Lower leg skin (tissue), 4 donors: ENCODE results near the gene SIM1. TPM values are rescaled to one million over a fixed set of nuclear protein-coding genes. Genes with fewer than 3 reads are reported as not detected.

Experiments
- DNase-seq, 2 donors: peaks; one replicate each; pipeline ENCODE4 v3.0.0-alpha.2; 2019; ENCODE audit warnings: low spot score in 2 of 2
- H3K4me3 ChIP-seq: fragments of 200-600 bp; sonication (generic); 2 replicates; pipeline ENCODE4 v1.5.1; 2017; ENCODE audit warnings: mild to moderate bottlenecking, low read depth; ENCODE audit not compliant: poor library complexity, severe bottlenecking
- CTCF ChIP-seq, 3 donors: fragments of 450-650 bp; IDR thresholded peaks; one replicate each; pipeline ENCODE4 v1.5.1; 2016; ENCODE audit warnings: antibody characterized with exemption in 3 of 3, mild to moderate bottlenecking in 3 of 3, moderate library complexity in 2 of 3
- POLR2A ChIP-seq, 2 donors: fragments of 450-650 bp; IDR thresholded peaks; one replicate each; pipeline ENCODE4 v1.6.1; 2016 to 2017; ENCODE audit warnings: antibody characterized with exemption in 2 of 2, mild to moderate bottlenecking in 1 of 2, moderate library complexity in 1 of 2
- WGBS, 2 donors: methylation state at CpG; one replicate each; pipeline ENCODE4 v1.1.5; 2018; 5-methylcytosine and 5-hydroxymethylcytosine counted together
- intact Hi-C: fragments of 100-400 bp; cut with DNase I; formaldehyde crosslinking; loops from one replicate; pipeline ENCODE4 v1.15.0; 2023; ENCODE audit warnings: low total_unique reads
- total RNA-seq, 4 donors: library from RNA; depleted of rRNA; stranded (reverse); fragments of >200 nt; gene quantifications; one replicate each; pipeline ENCODE4 v1.1.0, GENCODE V29; 2016

The SIM1 gene
- total RNA-seq, 4 donors from 2014 or later = 0.66 to 1.1 (median 0.75) TPM

GRCh38 chr6:100504786-100505737 lies 40.3 kb upstream of the SIM1 start:
- WGBS, 2 donors = 52 to 58% methylated on average over 6 of the region's 6 CpGs
- no peak for DNase-seq
- no peak overlapping the region for H3K4me3 ChIP-seq
- TF ChIP-seq CTCF (IDR thresholded peaks at IDR 0.05) = no peak
- no peak for TF ChIP-seq POLR2A (IDR thresholded peaks at IDR 0.05)
- intact Hi-C loops = no loop called here

DNA sequence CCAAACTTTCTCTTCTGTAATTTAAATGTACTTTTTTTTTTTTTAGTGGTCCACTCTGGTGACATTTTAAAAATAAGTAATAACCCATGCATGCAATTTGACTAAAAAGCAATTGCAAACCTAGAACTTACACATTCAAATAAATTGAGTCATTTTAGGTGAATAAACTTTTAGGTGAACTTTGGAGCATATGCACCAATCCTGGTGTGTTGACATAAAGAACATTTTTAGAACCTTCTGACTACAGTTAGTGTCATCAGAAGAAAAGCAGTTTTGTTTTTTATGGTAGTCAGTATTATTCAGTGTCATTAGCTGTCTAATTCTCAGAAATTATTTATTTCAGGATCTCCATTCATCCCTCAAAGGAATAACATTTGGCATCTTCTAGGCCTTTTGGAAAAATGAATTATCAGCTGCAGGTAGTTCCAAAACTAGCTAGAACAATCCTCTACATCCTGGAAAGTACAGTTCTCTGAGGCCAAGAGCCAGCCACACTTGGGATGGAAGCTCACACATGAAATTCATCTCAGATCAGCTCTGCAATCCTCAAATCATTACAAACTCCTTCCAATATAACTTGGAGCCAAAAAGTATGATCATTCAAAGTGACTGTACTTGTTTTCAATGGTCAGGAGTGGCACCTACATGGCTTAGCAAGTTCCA lies 38.5 kb upstream of the SIM1 start:
- TF ChIP-seq POLR2A (IDR thresholded peaks at IDR 0.05) (no peak), CTCF (IDR thresholded peaks at IDR 0.05) (no peak)
- intact Hi-C loops = no loop called here
- no peak for DNase-seq
- no peak overlapping the region for H3K4me3 ChIP-seq

- TF ChIP-seq POLR2A (IDR thresholded peaks at IDR 0.05) (no peak), CTCF (IDR thresholded peaks at IDR 0.05) (no peak)
- H3K4me3 ChIP-seq = no peak overlapping the region
- WGBS, 2 donors = 51 to 60% methylated on average over 6 of the region's 6 CpGs
- intact Hi-C loops = no loop called here
- DNase-seq = no peak
These were observed 28.6 kb upstream of the SIM1 start for GRCh38 chr6:100493206-100493888.

DNA sequence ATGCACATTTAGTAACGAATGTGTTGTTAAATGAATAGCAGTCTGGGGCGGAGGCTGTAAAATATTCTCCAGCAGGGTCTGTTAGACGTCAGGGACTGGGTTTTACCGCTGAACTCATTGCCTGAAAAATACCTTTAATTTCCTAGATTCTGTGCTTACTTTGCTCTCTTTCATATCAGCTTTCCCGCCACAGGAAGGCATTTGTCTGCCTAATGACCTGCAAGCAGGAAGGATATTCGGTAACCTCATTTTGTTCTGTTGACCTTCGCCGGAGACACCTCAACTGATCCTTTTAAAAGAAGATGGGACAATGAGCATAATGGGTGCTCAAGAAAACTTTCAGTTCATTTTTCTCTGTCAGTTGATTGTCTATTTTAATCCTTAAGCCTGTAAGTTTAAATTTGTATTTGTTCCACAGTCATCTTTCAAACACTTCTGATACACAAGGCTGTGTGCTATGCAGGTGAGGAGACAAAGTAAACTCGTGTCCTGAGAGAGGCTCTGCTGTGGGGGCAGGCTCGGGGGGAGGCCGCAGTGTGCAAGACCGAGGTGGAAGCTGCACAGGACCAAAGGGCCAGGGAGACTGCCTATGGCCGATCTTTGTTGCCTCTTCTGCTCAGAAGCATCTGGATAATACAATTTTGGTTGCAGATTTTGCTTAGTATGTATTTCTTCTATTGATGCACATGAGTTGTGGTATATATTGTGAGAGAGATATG lies 27.4 kb upstream of the SIM1 start:
- H3K4me3 ChIP-seq = no peak overlapping the region
- 65 to 72% methylated on average over 13 of the region's 13 CpGs for WGBS, 2 donors
- TF ChIP-seq POLR2A (IDR thresholded peaks at IDR 0.05) (no peak), CTCF (IDR thresholded peaks at IDR 0.05) (no peak)
- no peak for DNase-seq
- intact Hi-C loops = no loop called here

DNA sequence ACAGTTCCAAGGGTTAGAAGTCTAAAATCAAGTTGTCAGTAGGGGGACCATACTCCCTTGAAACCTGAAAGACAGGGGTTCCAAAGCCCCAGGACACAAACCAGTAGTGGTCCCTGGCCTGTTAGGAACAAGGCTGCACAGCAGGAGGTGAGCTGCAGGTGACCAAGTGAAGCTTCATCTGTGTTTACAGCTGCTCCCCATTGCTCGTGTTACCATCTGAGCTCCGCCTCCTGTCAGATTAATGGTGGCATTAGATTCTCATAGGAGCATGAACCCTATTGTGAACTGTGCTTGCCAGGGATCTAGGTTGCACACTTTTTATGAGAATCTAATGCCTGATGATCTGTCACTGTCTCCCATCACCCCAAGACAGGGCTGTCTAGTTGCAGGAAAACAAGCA lies 25.3 kb upstream of the SIM1 start:
- WGBS, 2 donors = 74 to 92% methylated on average over 2 of the region's 2 CpGs
- no peak overlapping the region for H3K4me3 ChIP-seq
- no peak for TF ChIP-seq POLR2A (IDR thresholded peaks at IDR 0.05)
- no peak for TF ChIP-seq CTCF (IDR thresholded peaks at IDR 0.05)
- no peak for DNase-seq
- intact Hi-C loops = no loop called here
